ENCODE results near the gene ASIC2.

The ASIC2 gene

DNA sequence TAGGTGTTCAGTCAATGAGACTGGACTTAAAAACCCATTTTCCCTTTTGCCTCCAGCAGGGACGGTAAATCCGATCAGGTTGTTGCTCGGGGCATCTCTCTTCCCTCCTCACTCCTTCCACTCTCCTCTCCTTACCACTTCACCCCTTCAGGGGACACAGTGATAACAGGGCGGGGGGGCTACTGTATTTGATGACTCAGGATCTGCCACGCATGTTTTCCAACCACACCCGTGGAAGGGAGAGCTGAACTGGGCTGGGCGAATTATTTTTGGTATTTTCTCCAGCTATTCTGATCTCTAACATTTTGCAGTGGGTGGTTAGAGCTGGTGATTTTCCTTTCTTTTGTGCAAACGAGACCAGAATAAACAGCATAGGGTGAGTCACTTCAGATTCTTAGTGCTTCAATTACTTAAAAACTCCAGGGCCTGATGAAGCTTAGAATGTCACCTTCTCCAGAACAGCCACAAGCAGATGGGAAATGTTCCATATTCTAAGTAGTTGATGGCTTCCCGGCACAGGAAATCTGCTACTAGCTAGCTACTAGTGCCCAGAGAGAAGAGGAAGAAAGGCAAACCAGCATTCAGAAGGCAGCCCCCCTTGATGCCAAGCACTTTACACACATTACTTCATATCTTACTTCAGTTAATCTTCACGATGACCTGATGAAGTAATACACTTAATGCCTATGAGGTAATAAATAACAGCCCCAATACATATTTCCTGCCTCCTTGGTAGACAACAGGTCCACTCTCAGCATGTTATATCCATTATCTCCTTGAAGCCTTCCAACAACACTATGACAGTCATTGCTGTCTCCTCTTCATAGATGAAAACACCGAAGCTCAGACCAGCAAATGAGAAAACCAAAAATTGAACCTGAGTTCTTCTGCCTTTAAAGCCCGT lies 74.1 kb downstream of the ASIC2 start:
- ATAC-seq = no peak
- TF ChIP-seq PATZ1 (CRISPR knock-in tag; IDR thresholded peaks at IDR 0.05; ENCODE audit: borderline replicate concordance) (no peak), ZC3H10 (CRISPR knock-in tag; IDR thresholded peaks at IDR 0.05) (no peak), BACH2 (CRISPR knock-in tag; IDR thresholded peaks at IDR 0.05; ENCODE audit: borderline replicate concordance) (no peak), CSDC2 (CRISPR knock-in tag; IDR thresholded peaks at IDR 0.05) (no peak), ZFP30 (CRISPR knock-in tag; IDR thresholded peaks at IDR 0.05) (no peak), ZFP3 (CRISPR knock-in tag; IDR thresholded peaks at IDR 0.05) (no peak), GLIS3 (CRISPR knock-in tag; IDR thresholded peaks at IDR 0.05) (no peak), ESRRG (CRISPR knock-in tag; IDR thresholded peaks at IDR 0.05) (no peak), CREB5 (CRISPR knock-in tag; IDR thresholded peaks at IDR 0.05; ENCODE audit: low read depth) (no peak), ZNF70 (CRISPR knock-in tag; IDR thresholded peaks at IDR 0.05) (no peak), SNAI2 (CRISPR knock-in tag; IDR thresholded peaks at IDR 0.05) (no peak)
- TF ChIP-seq, protein P1, sequence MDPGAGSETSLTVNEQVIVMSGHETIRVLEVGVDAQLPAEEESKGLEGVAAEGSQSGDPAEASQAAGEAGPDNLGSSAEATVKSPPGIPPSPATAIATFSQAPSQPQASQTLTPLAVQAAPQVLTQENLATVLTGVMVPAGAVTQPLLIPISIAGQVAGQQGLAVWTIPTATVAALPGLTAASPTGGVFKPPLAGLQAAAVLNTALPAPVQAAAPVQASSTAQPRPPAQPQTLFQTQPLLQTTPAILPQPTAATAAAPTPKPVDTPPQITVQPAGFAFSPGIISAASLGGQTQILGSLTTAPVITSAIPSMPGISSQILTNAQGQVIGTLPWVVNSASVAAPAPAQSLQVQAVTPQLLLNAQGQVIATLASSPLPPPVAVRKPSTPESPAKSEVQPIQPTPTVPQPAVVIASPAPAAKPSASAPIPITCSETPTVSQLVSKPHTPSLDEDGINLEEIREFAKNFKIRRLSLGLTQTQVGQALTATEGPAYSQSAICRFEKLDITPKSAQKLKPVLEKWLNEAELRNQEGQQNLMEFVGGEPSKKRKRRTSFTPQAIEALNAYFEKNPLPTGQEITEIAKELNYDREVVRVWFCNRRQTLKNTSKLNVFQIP (CRISPR knock-in tag; IDR thresholded peaks at IDR 0.05; ENCODE audit: borderline replicate concordance, low read depth) = no peak

DNA sequence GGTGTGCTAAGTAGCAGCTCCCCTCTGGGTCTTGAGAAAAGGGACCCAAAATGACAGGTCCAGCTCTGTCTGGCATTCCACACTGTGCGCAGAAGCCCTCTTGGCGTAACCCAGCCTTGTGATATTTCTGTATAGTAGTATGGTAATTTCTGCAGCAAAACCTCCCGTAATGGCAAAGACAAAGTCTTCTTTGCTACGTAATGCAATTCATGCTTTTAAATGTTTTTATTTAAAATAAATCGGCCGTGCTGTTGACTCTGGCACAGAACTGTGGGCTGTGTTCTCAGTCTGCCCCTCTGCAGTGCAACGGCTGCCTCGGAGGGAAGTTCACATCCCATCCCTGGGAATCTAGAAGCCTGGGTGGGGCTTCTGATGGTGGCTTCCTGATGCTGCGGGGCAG lies 75.2 kb downstream of the ASIC2 start:
- ATAC-seq = no peak
- TF ChIP-seq BACH2 (CRISPR knock-in tag; IDR thresholded peaks at IDR 0.05; ENCODE audit: borderline replicate concordance) (no peak), ZNF8 (CRISPR knock-in tag; IDR thresholded peaks at IDR 0.05) (no peak), TOX (CRISPR knock-in tag; IDR thresholded peaks at IDR 0.05; ENCODE audit: borderline replicate concordance) (no peak), ZFP3 (CRISPR knock-in tag; IDR thresholded peaks at IDR 0.05) (no peak), TCF4 (CRISPR knock-in tag; IDR thresholded peaks at IDR 0.05; ENCODE audit: borderline replicate concordance) (no peak), ISL1 (CRISPR knock-in tag; IDR thresholded peaks at IDR 0.05) (no peak), CSRNP3 (CRISPR knock-in tag; IDR thresholded peaks at IDR 0.05) (no peak), ARNTL (CRISPR knock-in tag; IDR thresholded peaks at IDR 0.05; ENCODE audit: borderline replicate concordance, low read depth) (no peak), PPARA (CRISPR knock-in tag; IDR thresholded peaks at IDR 0.05; ENCODE audit: borderline replicate concordance) (no peak), ZNF70 (CRISPR knock-in tag; IDR thresholded peaks at IDR 0.05) (no peak), OSR1 (CRISPR knock-in tag; IDR thresholded peaks at IDR 0.05) (no peak), CSDC2 (CRISPR knock-in tag; IDR thresholded peaks at IDR 0.05) (no peak), GLIS3 (CRISPR knock-in tag; IDR thresholded peaks at IDR 0.05) (no peak), PATZ1 (CRISPR knock-in tag; IDR thresholded peaks at IDR 0.05; ENCODE audit: borderline replicate concordance) (no peak), RARB (CRISPR knock-in tag; IDR thresholded peaks at IDR 0.05) (no peak), ZC3H10 (CRISPR knock-in tag; IDR thresholded peaks at IDR 0.05) (no peak), ZFP30 (CRISPR knock-in tag; IDR thresholded peaks at IDR 0.05) (no peak), ZNF565 (CRISPR knock-in tag; conservative IDR thresholded peaks at IDR 0.05; ENCODE audit: low read depth) (no peak)
- TF ChIP-seq, protein P2, sequence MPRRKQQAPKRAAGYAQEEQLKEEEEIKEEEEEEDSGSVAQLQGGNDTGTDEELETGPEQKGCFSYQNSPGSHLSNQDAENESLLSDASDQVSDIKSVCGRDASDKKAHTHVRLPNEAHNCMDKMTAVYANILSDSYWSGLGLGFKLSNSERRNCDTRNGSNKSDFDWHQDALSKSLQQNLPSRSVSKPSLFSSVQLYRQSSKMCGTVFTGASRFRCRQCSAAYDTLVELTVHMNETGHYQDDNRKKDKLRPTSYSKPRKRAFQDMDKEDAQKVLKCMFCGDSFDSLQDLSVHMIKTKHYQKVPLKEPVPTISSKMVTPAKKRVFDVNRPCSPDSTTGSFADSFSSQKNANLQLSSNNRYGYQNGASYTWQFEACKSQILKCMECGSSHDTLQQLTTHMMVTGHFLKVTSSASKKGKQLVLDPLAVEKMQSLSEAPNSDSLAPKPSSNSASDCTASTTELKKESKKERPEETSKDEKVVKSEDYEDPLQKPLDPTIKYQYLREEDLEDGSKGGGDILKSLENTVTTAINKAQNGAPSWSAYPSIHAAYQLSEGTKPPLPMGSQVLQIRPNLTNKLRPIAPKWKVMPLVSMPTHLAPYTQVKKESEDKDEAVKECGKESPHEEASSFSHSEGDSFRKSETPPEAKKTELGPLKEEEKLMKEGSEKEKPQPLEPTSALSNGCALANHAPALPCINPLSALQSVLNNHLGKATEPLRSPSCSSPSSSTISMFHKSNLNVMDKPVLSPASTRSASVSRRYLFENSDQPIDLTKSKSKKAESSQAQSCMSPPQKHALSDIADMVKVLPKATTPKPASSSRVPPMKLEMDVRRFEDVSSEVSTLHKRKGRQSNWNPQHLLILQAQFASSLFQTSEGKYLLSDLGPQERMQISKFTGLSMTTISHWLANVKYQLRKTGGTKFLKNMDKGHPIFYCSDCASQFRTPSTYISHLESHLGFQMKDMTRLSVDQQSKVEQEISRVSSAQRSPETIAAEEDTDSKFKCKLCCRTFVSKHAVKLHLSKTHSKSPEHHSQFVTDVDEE (CRISPR knock-in tag; IDR thresholded peaks at IDR 0.05) = no peak
- TF ChIP-seq, protein P1 (CRISPR knock-in tag; IDR thresholded peaks at IDR 0.05; ENCODE audit: borderline replicate concordance, low read depth) = no peak

All from SK-N-SH treated with all-trans-retinoic acid at 6 μM for 48 hours (cell line).